ENCODE results near the gene CHMP1B.

The CHMP1B gene

GRCh38 chr18:11830585-11830984 lies 20.6 kb upstream of the CHMP1B start:
- in situ Hi-C loops (cut with MboI; ENCODE audit: low pct_unique_long_range_greater_than_20kb, low sequenced_read_pairs, unreplicated experiment) = no loop called here
- TF ChIP-seq, protein P1, sequence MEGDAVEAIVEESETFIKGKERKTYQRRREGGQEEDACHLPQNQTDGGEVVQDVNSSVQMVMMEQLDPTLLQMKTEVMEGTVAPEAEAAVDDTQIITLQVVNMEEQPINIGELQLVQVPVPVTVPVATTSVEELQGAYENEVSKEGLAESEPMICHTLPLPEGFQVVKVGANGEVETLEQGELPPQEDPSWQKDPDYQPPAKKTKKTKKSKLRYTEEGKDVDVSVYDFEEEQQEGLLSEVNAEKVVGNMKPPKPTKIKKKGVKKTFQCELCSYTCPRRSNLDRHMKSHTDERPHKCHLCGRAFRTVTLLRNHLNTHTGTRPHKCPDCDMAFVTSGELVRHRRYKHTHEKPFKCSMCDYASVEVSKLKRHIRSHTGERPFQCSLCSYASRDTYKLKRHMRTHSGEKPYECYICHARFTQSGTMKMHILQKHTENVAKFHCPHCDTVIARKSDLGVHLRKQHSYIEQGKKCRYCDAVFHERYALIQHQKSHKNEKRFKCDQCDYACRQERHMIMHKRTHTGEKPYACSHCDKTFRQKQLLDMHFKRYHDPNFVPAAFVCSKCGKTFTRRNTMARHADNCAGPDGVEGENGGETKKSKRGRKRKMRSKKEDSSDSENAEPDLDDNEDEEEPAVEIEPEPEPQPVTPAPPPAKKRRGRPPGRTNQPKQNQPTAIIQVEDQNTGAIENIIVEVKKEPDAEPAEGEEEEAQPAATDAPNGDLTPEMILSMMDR (IDR thresholded peaks at IDR 0.05; ENCODE audit: extremely low read depth, insufficient read depth, missing control alignments) = no peak
- no peak for DNase-seq (ENCODE audit: low spot score)

GRCh38 chr18:11831921-11832320 lies 19.3 kb upstream of the CHMP1B start:
- in situ Hi-C loops (cut with MboI; ENCODE audit: low pct_unique_long_range_greater_than_20kb, low sequenced_read_pairs, unreplicated experiment) = no loop called here
- TF ChIP-seq, protein P1 (IDR thresholded peaks at IDR 0.05; ENCODE audit: extremely low read depth, insufficient read depth, missing control alignments) = no peak
- no peak for DNase-seq (ENCODE audit: low spot score)

DNA sequence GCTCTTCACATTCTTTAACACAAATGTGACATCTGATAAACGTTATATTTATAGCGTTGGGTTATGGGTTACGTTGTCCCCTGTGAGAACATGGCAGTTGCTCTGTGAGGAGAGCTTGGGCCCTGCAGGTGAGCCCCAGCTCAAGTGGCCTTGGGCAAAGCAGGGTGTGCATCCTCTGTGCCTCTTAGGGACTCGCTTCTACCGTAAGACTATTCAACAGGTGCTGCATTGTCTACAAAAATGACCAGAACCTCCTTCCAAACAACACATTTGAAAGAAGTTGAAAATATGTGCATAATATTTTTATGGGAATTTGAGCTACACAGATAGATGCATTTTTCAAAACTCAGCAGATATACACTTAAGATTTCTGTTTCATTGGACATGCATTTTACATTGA lies 16.4 kb upstream of the CHMP1B start:
- in situ Hi-C loops (cut with MboI; ENCODE audit: low pct_unique_long_range_greater_than_20kb, low sequenced_read_pairs, unreplicated experiment) = no loop called here
- no peak for DNase-seq (ENCODE audit: low spot score)
- TF ChIP-seq, protein P1 (IDR thresholded peaks at IDR 0.05; ENCODE audit: extremely low read depth, insufficient read depth, missing control alignments) = no peak

DNA sequence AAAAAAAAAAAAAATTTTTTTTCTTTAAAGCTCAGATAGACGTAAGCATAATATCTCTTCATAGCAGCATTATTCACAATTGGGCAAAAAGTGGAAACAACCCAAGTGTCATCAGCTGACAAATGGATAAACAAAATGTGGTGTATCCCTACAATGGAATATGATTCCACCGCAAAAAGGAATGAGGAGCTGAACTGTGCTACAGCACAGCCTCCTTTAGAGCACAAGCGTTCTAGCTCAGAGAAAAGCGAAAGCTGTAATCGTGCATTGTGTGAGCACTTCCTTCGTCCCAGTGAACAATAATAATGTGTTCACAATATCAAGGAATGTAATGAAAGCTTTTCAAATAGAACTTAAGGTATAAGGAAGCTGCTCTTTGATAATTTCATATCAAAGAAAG lies 11.7 kb upstream of the CHMP1B start:
- TF ChIP-seq, protein P1 (IDR thresholded peaks at IDR 0.05; ENCODE audit: extremely low read depth, insufficient read depth, missing control alignments) = no peak
- no peak for DNase-seq (ENCODE audit: low spot score)
- in situ Hi-C loops (cut with MboI; ENCODE audit: low pct_unique_long_range_greater_than_20kb, low sequenced_read_pairs, unreplicated experiment) = no loop called here

GRCh38 chr18:11840493-11840892 lies 10.7 kb upstream of the CHMP1B start:
- in situ Hi-C loops (cut with MboI; ENCODE audit: low pct_unique_long_range_greater_than_20kb, low sequenced_read_pairs, unreplicated experiment) = no loop called here
- TF ChIP-seq, protein P1 (IDR thresholded peaks at IDR 0.05; ENCODE audit: extremely low read depth, insufficient read depth, missing control alignments) = no peak
- no peak for DNase-seq (ENCODE audit: low spot score)

GRCh38 chr18:11842562-11842961 lies 8.7 kb upstream of the CHMP1B start:
- no peak for DNase-seq (ENCODE audit: low spot score)

More at GRCh38 chr18:11842562-11842961, 8.7 kb upstream of the CHMP1B start:
- TF ChIP-seq, protein P1 (IDR thresholded peaks at IDR 0.05; ENCODE audit: extremely low read depth, insufficient read depth, missing control alignments) = no peak
- in situ Hi-C loops (cut with MboI; ENCODE audit: low pct_unique_long_range_greater_than_20kb, low sequenced_read_pairs, unreplicated experiment) = no loop called here

All from GM13977 (cell line).